AG04450 (cell line): ENCODE measurements around the gene HIVEP2. TPM values are rescaled to one million over a fixed set of nuclear protein-coding genes. Genes with fewer than 3 reads are reported as not detected.
A peak's percentile ranks its signal among the peaks of the same experiment; 100 is the strongest.

Source experiments
- CTCF ChIA-PET: fragments of 300-600, 350-600 bp; formaldehyde crosslinking; extraction: SDS; loops from one replicate; lab custom pipeline; 2022; ENCODE audit warnings: antibody characterized with exemption, inconsistent platforms; lab: Charles Lee
- POLR2A ChIA-PET: fragments of 350-600 bp; formaldehyde crosslinking; extraction: SDS; loops from one replicate; lab custom pipeline; 2021; ENCODE audit warnings: antibody characterized with exemption, inconsistent platforms; lab: Yijun Ruan, JAX
- DNase-seq: peaks from one replicate; pipeline ENCODE4 v3.0.0-alpha.2; 2011; ENCODE audit warnings: low read depth, low spot score
- H3K27ac ChIP-seq: one replicate; pipeline ENCODE4 v1.5.1; 2012; ENCODE audit warnings: low read depth, low read length, control low read depth
- H3K27me3 ChIP-seq: one replicate; pipeline ENCODE4 v1.6.0; 2012; ENCODE audit warnings: low read length; ENCODE audit not compliant: control insufficient read depth, insufficient read depth
- H3K4me3 ChIP-seq: 2 replicates; pipeline ENCODE4 v1.5.1; 2011; ENCODE audit warnings: mild to moderate bottlenecking, low read depth, low read length, control low read depth
- H3K9me3 ChIP-seq: 2 replicates; pipeline ENCODE4 v1.5.1; 2012; ENCODE audit warnings: low read length; ENCODE audit not compliant: control insufficient read depth, insufficient read depth
- polyA plus RNA-seq: library from polyadenylated mRNA; depleted of rRNA; stranded (reverse); fragments of >200 nt; gene quantifications from 2 replicates; pipeline ENCODE4 v1.2.3, GENCODE V29; 2011
- TF ChIP-seq, protein P1 (sequence below): IDR thresholded peaks from 2 replicates; pipeline ENCODE4 v1.5.1; 2011; ENCODE audit warnings: low read depth, low read length, control low read depth, inconsistent platforms

Gene HIVEP2
- polyA plus RNA-seq, 1 experiment: 4.9 TPM

DNA sequence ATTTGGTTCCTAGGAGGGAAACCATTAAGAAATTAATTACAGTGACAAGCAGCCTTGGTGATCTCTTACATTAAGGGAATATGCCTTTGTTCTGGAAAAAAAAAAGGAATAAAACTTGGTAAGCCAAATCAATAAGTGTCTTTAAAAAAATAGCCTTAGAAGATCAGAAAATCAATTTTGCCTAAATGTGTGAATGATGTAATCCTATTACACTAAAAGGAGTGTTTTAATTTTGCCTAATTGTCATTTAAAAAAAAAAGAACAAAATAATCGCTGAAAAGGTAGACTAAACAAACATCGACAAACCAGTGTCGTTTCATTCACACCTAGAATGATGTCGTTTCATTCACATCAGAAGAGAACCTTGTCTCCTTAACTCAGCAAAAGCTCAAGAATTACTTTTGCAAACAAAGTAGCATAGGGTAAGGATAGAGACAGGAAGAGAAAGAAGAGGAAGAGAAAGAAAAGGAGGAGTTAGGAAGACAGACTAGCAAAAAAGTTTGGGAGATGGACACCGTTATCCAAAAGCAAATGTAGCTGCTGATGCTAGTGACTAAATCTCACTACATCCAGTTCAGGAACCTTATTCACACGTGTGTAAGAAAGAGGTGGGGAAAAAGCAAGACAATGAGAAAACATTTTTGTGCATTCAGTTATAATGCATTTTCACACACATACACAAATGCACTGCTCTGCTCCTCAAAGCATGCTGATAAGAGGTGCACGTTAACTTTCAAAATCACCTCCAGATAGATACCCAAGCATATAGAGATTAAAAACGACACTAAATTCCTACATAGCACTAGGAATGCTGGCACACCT lies 60.6 kb downstream of the HIVEP2 start:
- CTCF ChIA-PET: interaction anchor here (1.0 to 2.3 kb wide), 4 partner anchors 11 to 411 kb away, joined by 3 to 7 read pairs (median 4); no protein-coding TSS in a partner anchor
- POLR2A ChIA-PET: no interaction called here
- Histone ChIP-seq H3K27ac (peak overlapping the region; percentile 83), H3K27me3 (no peaks in the 10 kb centered on the region), H3K9me3 (no peaks in the 10 kb centered on the region), H3K4me3 (peak overlapping the region; percentile 49)
- DNase-seq: no peak
- TF ChIP-seq, protein P1, sequence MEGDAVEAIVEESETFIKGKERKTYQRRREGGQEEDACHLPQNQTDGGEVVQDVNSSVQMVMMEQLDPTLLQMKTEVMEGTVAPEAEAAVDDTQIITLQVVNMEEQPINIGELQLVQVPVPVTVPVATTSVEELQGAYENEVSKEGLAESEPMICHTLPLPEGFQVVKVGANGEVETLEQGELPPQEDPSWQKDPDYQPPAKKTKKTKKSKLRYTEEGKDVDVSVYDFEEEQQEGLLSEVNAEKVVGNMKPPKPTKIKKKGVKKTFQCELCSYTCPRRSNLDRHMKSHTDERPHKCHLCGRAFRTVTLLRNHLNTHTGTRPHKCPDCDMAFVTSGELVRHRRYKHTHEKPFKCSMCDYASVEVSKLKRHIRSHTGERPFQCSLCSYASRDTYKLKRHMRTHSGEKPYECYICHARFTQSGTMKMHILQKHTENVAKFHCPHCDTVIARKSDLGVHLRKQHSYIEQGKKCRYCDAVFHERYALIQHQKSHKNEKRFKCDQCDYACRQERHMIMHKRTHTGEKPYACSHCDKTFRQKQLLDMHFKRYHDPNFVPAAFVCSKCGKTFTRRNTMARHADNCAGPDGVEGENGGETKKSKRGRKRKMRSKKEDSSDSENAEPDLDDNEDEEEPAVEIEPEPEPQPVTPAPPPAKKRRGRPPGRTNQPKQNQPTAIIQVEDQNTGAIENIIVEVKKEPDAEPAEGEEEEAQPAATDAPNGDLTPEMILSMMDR: no peak

DNA sequence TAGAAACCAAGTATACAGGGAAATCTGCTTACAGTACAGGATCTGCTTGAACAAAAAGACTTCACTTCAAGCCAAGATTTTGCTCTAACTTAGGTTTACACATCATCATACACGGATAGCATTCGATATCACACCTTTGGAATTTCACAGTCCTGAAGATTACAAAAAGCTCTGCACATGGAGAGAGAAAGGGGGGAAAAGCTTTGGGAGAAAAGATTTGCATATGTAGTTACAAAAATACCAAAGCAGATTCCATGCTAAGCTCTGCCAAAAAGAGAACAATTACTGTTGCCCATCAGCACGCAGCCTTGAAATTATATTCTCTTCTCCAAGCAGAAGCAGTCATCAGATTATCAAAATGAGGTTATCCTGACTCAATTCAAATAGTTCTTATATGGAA lies 62.0 kb downstream of the HIVEP2 start:
- TF ChIP-seq, protein P1: no peak
- ChIA-PET POLR2A (no interaction called here), CTCF (interaction anchor here (0.8 to 1.3 kb wide), 5 partner anchors 12 to 410 kb away, joined by 3 to 4 read pairs (median 3); no protein-coding TSS in a partner anchor)
- DNase-seq: no peak
- H3K9me3 ChIP-seq: no peaks in the 10 kb centered on the region
- no peaks in the 10 kb centered on the region for H3K27me3 ChIP-seq
- H3K4me3 ChIP-seq: no peak overlapping the region
- H3K27ac ChIP-seq: no peak overlapping the region

- TF ChIP-seq, protein P1: no peak
- DNase-seq: no peak
- no peaks in the 10 kb centered on the region for H3K9me3 ChIP-seq
- no peaks in the 10 kb centered on the region for H3K27me3 ChIP-seq
- no peak overlapping the region for H3K4me3 ChIP-seq
- POLR2A ChIA-PET: interaction anchor here (0.6 kb wide), 1 partner anchor 75 kb away, joined by 10 read pairs; no protein-coding TSS in a partner anchor
- CTCF ChIA-PET: interaction anchor here (0.5 to 1.6 kb wide), 3 partner anchors 15 to 1131 kb away, joined by 3 to 4 read pairs (median 3); no protein-coding TSS in a partner anchor
- H3K27ac ChIP-seq: no peak overlapping the region
Observed at GRCh38 chr6:142881761-142882160, 63.2 kb downstream of the HIVEP2 start.

DNA sequence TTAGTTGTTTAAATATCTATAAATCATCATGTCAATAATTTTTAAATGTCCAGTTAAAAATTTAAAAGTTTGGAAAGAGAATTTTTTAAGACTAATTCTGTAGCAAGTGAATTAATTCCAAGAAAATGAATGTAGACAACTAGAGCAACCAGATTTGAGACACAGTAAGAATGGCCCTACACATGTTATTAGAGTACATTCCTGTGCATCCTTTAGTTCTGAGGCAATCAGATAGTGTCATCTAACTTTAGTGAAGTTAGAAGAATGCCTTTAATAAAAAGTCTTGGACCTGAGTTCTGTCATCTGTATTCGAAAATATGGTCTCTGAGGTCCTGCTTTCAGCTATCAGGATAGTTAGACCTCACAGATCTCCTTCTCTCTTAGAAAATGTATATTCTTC lies 63.7 kb downstream of the HIVEP2 start:
- no peak for DNase-seq
- TF ChIP-seq, protein P1: no peak
- CTCF ChIA-PET: interaction anchor here (1.6 kb wide), 1 partner anchor 14 kb away, joined by 4 read pairs; no protein-coding TSS in a partner anchor
- no peak overlapping the region for H3K27ac ChIP-seq
- H3K27me3 ChIP-seq: no peaks in the 10 kb centered on the region
- H3K4me3 ChIP-seq: no peak overlapping the region
- POLR2A ChIA-PET: no interaction called here
- H3K9me3 ChIP-seq: no peaks in the 10 kb centered on the region

DNA sequence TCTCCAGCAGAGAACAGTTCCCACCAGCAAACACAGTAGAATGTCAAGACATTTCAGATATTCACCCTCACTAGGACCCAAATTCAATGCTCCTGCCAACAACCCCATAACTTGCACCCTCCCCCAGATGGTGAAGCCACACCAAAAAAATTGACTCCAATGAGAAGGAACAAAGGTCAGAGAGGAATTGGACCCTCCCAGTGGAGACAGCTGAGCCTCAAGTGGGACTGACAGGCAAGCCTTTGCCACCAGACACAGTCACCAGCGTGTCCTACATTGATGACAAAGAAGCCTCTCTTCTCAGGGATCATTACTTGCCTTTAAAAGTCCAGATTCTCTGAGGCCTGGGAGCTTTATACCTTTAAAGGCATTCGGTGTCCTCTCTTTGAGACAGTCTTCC lies 64.8 kb downstream of the HIVEP2 start:
- no peak overlapping the region for H3K4me3 ChIP-seq
- POLR2A ChIA-PET: no interaction called here
- DNase-seq: no peak
- CTCF ChIA-PET: no interaction called here
- TF ChIP-seq, protein P1: no peak
- H3K27ac ChIP-seq: no peak overlapping the region
- no peaks in the 10 kb centered on the region for H3K9me3 ChIP-seq
- H3K27me3 ChIP-seq: no peaks in the 10 kb centered on the region
